Body of pancreas (tissue), 4 donors: ENCODE measurements around the gene CRYGB. TPM values are rescaled to one million over a fixed set of nuclear protein-coding genes. Genes with fewer than 3 reads are reported as not detected.

ENCODE experiments used
- ATAC-seq: fragments of 150-250 bp; one replicate; pipeline ENCODE4 v1.9.1; 2016
- DNase-seq, 4 donors: peaks; one replicate each; pipeline ENCODE4 v3.0.0-alpha.2; 2019
- H3K27ac ChIP-seq, 4 donors: fragments of 200-600 bp; sonication (generic); 1 replicate in 3 of 4; 2 replicates in 1 of 4; pipeline versions ENCODE4 v1.5.1 to v1.6.1; 2016 to 2019; ENCODE audit warnings: mild to moderate bottlenecking in 1 of 4, mixed read lengths in 1 of 4, moderate library complexity in 1 of 4
- H3K27me3 ChIP-seq, 2 donors: fragments of 200-600 bp; sonication (generic); one replicate each; pipeline ENCODE4 v1.6.0; 2016; ENCODE audit warnings: mild to moderate bottlenecking in 1 of 2
- H3K36me3 ChIP-seq, 2 donors: fragments of 200-600 bp; sonication (generic); replicated peaks in 1 of 2; 2 replicates each; pipeline ENCODE4 v1.5.1; 2016; ENCODE audit warnings: low read depth in 2 of 2; ENCODE audit not compliant: insufficient read depth in 1 of 2
- H3K4me1 ChIP-seq: fragments of 200-600 bp; sonication (generic); one replicate; pipeline ENCODE4 v1.6.0; 2016
- H3K4me3 ChIP-seq, 2 donors: fragments of 200-600 bp; sonication (generic); 1 replicate in 1 of 2; 2 replicates in 1 of 2; pipeline ENCODE4 v1.5.1; 2016 to 2019
- H3K9me3 ChIP-seq, 3 donors: fragments of 200-600 bp; sonication (generic); 1 replicate in 2 of 3; 2 replicates in 1 of 3; pipeline ENCODE4 v1.5.1; 2016
- POLR2A ChIP-seq, 3 donors: fragments of 450-650 bp; IDR thresholded peaks; one replicate each; pipeline ENCODE4 v1.6.1; 2016; ENCODE audit warnings: antibody characterized with exemption in 3 of 3, mild to moderate bottlenecking in 2 of 3
- WGBS, 2 donors: methylation state at CpG; one replicate each; pipeline ENCODE4 v1.1.5; 2017; 5-methylcytosine and 5-hydroxymethylcytosine counted together
- intact Hi-C: fragments of 100-400 bp; cut with DNase I; formaldehyde crosslinking; loops from one replicate; pipeline ENCODE4 v1.15.1; 2023
- total RNA-seq, 2 donors: library from RNA; depleted of rRNA; stranded (reverse); fragments of >200 nt; gene quantifications; one replicate each; pipeline ENCODE4 v1.1.0, GENCODE V29; 2016
- TF ChIP-seq, protein P1 (sequence below), 7 experiments: fragments of 450-650 bp in 4 of 7; fragments of 200-600 bp in 3 of 7; sonication (generic) in 3 of 7; IDR thresholded peaks; one replicate each; pipeline ENCODE4 v1.5.1; 2016 to 2019; ENCODE audit warnings: antibody characterized with exemption in 7 of 7

The CRYGB gene
- total RNA-seq, 2 donors from 2014 or later, result not detected

DNA sequence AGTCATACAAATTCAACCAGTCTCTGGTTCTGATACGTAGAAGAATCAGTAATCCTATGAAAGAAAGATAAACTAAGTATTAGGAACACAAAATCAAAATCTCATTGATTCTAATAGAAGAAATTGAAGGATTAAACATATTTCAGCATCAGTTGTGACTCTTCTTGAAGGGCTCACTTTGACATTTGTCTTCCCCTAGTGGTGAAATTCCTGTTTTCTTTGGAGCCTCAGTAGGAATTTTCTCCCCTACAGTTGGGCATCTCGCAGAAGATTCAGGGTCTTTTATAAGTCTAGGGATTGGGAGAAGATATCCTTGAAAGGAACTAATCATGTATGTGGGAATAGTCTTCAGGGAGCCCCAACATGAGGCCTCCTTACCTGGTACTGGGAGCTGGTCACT lies 2.8 kb upstream of the CRYGB start:
- ATAC-seq (no peak), DNase-seq (no peak)
- TF ChIP-seq, protein P1, sequence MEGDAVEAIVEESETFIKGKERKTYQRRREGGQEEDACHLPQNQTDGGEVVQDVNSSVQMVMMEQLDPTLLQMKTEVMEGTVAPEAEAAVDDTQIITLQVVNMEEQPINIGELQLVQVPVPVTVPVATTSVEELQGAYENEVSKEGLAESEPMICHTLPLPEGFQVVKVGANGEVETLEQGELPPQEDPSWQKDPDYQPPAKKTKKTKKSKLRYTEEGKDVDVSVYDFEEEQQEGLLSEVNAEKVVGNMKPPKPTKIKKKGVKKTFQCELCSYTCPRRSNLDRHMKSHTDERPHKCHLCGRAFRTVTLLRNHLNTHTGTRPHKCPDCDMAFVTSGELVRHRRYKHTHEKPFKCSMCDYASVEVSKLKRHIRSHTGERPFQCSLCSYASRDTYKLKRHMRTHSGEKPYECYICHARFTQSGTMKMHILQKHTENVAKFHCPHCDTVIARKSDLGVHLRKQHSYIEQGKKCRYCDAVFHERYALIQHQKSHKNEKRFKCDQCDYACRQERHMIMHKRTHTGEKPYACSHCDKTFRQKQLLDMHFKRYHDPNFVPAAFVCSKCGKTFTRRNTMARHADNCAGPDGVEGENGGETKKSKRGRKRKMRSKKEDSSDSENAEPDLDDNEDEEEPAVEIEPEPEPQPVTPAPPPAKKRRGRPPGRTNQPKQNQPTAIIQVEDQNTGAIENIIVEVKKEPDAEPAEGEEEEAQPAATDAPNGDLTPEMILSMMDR (IDR thresholded peaks at IDR 0.05), result no peak
- TF ChIP-seq POLR2A (IDR thresholded peaks at IDR 0.05), result no peak
- Histone ChIP-seq H3K27me3 (no peaks in the 10 kb centered on the region), H3K9me3 (no peaks in the 10 kb centered on the region), H3K4me1 (no peaks in the 10 kb centered on the region), H3K4me3 (no peak overlapping the region), H3K27ac (no peak overlapping the region), H3K36me3 (no peaks in the 10 kb centered on the region)
- 63 to 67% methylated on average over 2 of the region's 2 CpGs for WGBS, 2 donors
- intact Hi-C loops, result no loop called here

DNA sequence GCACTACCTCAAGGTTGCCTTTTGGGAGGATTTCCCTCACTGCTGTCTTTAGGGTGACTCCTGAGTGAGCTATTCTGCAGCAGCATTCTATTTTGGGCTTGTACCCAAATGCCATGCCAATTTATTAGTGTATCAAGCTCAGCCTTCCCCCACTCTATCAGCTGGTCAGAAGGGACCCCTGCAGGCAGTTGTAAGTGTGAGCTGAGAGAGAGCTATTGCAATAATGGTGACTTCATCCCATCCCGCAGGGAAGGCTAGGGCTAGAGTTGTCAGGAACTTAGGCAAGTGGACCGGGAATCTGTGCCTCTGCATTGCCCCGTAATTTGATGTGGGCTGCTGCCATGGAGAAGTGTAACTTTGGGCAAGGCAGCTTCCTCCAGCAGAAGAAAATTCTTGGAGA lies 1.8 kb upstream of the CRYGB start:
- intact Hi-C loops, result no loop called here
- WGBS, 2 donors, result 79 to 81% methylated on average over 3 of the region's 3 CpGs
- no peak for DNase-seq
- Histone ChIP-seq H3K9me3 (no peaks in the 10 kb centered on the region), H3K27ac (no peak overlapping the region), H3K36me3 (no peaks in the 10 kb centered on the region), H3K27me3 (no peaks in the 10 kb centered on the region), H3K4me3 (no peak overlapping the region), H3K4me1 (no peaks in the 10 kb centered on the region)
- TF ChIP-seq, protein P1 (IDR thresholded peaks at IDR 0.05), result no peak
- TF ChIP-seq POLR2A (IDR thresholded peaks at IDR 0.05), result no peak
- ATAC-seq, result no peak

DNA sequence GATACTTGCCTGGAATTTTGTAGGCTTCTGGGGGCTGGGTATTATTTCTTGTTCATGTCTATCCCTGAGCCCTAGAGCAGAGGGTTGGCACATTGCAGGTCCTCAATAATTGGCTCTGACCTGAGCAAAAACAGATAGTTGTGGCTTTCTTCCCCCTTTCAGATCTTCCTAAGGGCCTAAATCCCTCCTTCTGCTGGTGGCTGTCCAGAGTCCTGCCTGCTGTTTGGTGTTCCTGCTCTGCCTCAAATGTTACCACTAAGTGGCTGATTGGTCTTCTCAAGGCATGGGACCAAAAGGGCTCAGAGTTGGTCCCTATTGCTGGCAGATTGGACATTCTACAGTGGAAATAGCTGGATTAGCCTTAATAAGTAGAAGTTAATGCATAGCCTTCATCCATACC lies 1.1 kb upstream of the CRYGB start:
- Histone ChIP-seq H3K27me3 (no peaks in the 10 kb centered on the region), H3K4me3 (no peak overlapping the region), H3K27ac (no peak overlapping the region), H3K36me3 (no peaks in the 10 kb centered on the region), H3K4me1 (no peaks in the 10 kb centered on the region), H3K9me3 (no peaks in the 10 kb centered on the region)
- no peak for TF ChIP-seq POLR2A (IDR thresholded peaks at IDR 0.05)
- TF ChIP-seq, protein P1 (IDR thresholded peaks at IDR 0.05), result no peak
- no peak for DNase-seq
- no peak for ATAC-seq
- intact Hi-C loops, result no loop called here

DNA sequence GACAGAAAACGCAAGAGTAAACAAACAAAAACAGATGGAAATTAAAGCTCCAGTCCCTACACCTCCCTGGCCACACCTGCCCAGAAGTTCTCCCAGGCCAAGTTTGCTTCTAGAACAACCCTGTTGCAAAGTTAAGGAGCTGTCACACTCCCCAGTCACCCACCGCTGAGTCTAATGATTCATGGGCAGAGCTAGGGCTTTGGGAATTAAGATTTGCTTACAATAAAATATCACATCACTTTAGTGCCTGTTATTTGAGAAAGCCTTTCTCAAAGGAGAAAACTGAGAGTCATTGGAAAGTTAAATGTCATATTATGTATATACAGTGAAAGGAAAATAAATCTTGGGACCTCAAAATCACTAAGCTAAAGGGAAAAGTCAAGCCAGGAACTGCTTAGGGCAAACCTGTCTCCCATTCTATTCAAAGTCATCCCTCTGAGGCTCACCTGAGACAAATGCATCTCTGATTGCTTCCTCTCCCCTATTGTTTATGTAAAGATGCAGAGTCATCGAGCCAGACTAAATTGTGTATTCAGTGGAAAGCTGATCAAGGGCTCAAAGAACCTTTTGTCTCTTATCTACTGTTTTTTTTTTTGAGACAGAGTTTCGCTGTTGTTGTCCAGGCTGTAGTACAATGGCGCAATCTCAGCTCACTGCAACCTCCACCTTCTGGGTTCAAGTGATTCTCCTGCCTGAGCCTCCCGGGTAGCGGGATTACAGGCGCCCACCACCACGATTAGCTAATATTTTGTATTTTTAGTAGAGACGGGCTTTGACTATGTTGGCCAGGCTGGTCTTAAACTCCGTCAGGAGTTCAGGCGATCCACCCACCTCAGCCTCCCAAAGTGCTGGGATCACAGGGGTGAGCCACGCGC lies 2.8 kb downstream of the CRYGB start:
- intact Hi-C loops, result no loop called here
- no peaks in the 10 kb centered on the region for H3K4me1 ChIP-seq
- no peak for DNase-seq
- no peak for ATAC-seq
- no peak overlapping the region for H3K4me3 ChIP-seq
- H3K9me3 ChIP-seq, result no peaks in the 10 kb centered on the region
- H3K27me3 ChIP-seq, result no peaks in the 10 kb centered on the region
- H3K36me3 ChIP-seq, result no peaks in the 10 kb centered on the region
- WGBS, 2 donors, result 47 to 54% methylated on average over 12 to 14 of the region's 14 CpGs
- no peak overlapping the region for H3K27ac ChIP-seq
- TF ChIP-seq, protein P1 (IDR thresholded peaks at IDR 0.05), result no peak
- no peak for TF ChIP-seq POLR2A (IDR thresholded peaks at IDR 0.05)
